HCT116 (cell line): ENCODE data around the gene EOLA2. TPM values are rescaled to one million over a fixed set of nuclear protein-coding genes. Genes with fewer than 3 reads are reported as not detected.
"Not testable (repeated sequence)": the region's sequence is repeated elsewhere in the genome, so short reads cannot be mapped to it uniquely, and the experiment has no call there.

ENCODE experiments used
- ATAC-seq: fragments of 200-7000 bp; cut with Tn5 transposase; 2 replicates; pipeline ENCODE4 v1.9.1; 2020; ENCODE audit warnings: mild to moderate bottlenecking, moderate library complexity
- BruUV-seq: library from RNA; stranded (reverse); fragments of 400-500 nt; replicated peaks from 2 replicates; lab custom pipeline; 2021; lab: Mats Ljungman, UMichigan
- CTCF ChIA-PET: fragments of 300-600 bp; sonication (Branson Sonifier 250); formaldehyde crosslinking; loops from one replicate; lab custom pipeline; 2021; ENCODE audit warnings: antibody characterized with exemption; lab: Charles Lee
- POLR2A ChIA-PET: fragments of 300-600, 350-600 bp; sonication (Branson Sonifier 250); formaldehyde crosslinking; loops from one replicate; lab custom pipeline; 2021; ENCODE audit warnings: antibody characterized with exemption; lab: Charles Lee
- RAD21 ChIA-PET, 2 experiments: fragments of 300-600 bp; sonication (Branson Sonifier 250); formaldehyde crosslinking; loops; one replicate each; lab custom pipeline; 2023; ENCODE audit warnings: low total read pairs in 2 of 2; ENCODE audit not compliant: uncharacterized antibody in 2 of 2, unreplicated experiment in 2 of 2, low non-redundant PET in 1 of 2; lab: Charles Lee
- DNase-seq: peaks from one replicate; pipeline ENCODE4 v3.0.0-alpha.2; 2010; ENCODE audit warnings: low read depth, low spot score
- H2AFZ ChIP-seq: fragments of 200-600 bp; shearing (Covaris generic), sonication (generic); 2 replicates; pipeline ENCODE4 v1.6.1; 2017; ENCODE audit warnings: low read depth, mixed run types, mixed read lengths, antibody characterized with exemption, low read length; ENCODE audit not compliant: poor library complexity, severe bottlenecking
- H3K27ac ChIP-seq: 2 replicates; pipeline ENCODE4 v1.5.1; 2012; ENCODE audit warnings: low read depth, low read length
- H3K27me3 ChIP-seq: fragments of 200-600 bp; sonication (generic); 2 replicates; pipeline ENCODE4 v1.6.1; 2016; ENCODE audit warnings: mixed run types, low read length, mixed read lengths; ENCODE audit not compliant: insufficient read depth
- H3K36me3 ChIP-seq, 2 experiments: fragments of 200-500 bp in 1 of 2; fragments of 200-600 bp in 1 of 2; sonication (Bioruptor generic) in 1 of 2; sonication (generic) in 1 of 2; 2 replicates each; pipeline versions ENCODE4 v1.5.1 to v1.6.1; 2014 to 2016; ENCODE audit warnings: low read length in 2 of 2, inconsistent platforms in 1 of 2, mixed read lengths in 1 of 2, mixed run types in 1 of 2; ENCODE audit not compliant: insufficient read depth in 2 of 2, control insufficient read depth in 1 of 2
- H3K4me1 ChIP-seq, 2 experiments: fragments of 200-600 bp in 1 of 2; sonication (generic) in 1 of 2; 2 replicates each; pipeline versions ENCODE4 v1.5.1 to v1.6.1; 2012 to 2017; ENCODE audit warnings: low read length in 2 of 2, inconsistent platforms in 1 of 2, mild to moderate bottlenecking in 1 of 2, mixed read lengths in 1 of 2, mixed run types in 1 of 2, moderate library complexity in 1 of 2; ENCODE audit not compliant: insufficient read depth in 2 of 2, control insufficient read depth in 1 of 2
- H3K4me2 ChIP-seq: fragments of 200-600 bp; sonication (generic); 2 replicates; pipeline ENCODE4 v1.6.1; 2017; ENCODE audit warnings: mixed run types, low read length, mixed read lengths
- H3K4me3 ChIP-seq, 2 experiments: fragments of 200-600 bp in 1 of 2; sonication (generic) in 1 of 2; replicated peaks in 1 of 2; 2 replicates each; pipeline ENCODE4 v1.5.1; 2011 to 2016; ENCODE audit warnings: low read length in 2 of 2, control low read depth in 1 of 2, low read depth in 1 of 2, mild to moderate bottlenecking in 1 of 2, mixed read lengths in 1 of 2, mixed run types in 1 of 2
- H3K79me2 ChIP-seq: fragments of 200-600 bp; sonication (generic); 2 replicates; pipeline ENCODE4 v1.6.1; 2017; ENCODE audit warnings: mild to moderate bottlenecking, mixed run types, low read length, moderate library complexity, mixed read lengths; ENCODE audit not compliant: insufficient read depth
- H3K9ac ChIP-seq: fragments of 200-600 bp; sonication (generic); 2 replicates; pipeline ENCODE4 v1.6.1; 2016; ENCODE audit warnings: low read length, mixed read lengths
- H3K9me2 ChIP-seq: fragments of 200-600 bp; sonication (generic), shearing (Covaris generic); 2 replicates; pipeline ENCODE4 v1.6.1; 2017; ENCODE audit warnings: mixed run types, mild to moderate bottlenecking, moderate library complexity; ENCODE audit not compliant: insufficient read depth
- H3K9me3 ChIP-seq, 2 experiments: fragments of 200-500 bp in 1 of 2; fragments of 200-600 bp in 1 of 2; sonication (Bioruptor generic) in 1 of 2; sonication (generic) in 1 of 2; 2 replicates each; pipeline ENCODE4 v1.6.1; 2014 to 2017; ENCODE audit warnings: low read length in 2 of 2, mixed read lengths in 2 of 2, inconsistent platforms in 1 of 2, low read depth in 1 of 2, mild to moderate bottlenecking in 1 of 2, mixed run types in 1 of 2, moderate library complexity in 1 of 2; ENCODE audit not compliant: control insufficient read depth in 1 of 2, insufficient read depth in 1 of 2
- H4K20me1 ChIP-seq: fragments of 200-600 bp; sonication (generic), shearing (Covaris generic); 2 replicates; pipeline ENCODE4 v1.6.1; 2017; ENCODE audit warnings: mixed run types, mild to moderate bottlenecking, moderate library complexity; ENCODE audit not compliant: insufficient read depth
- ELF1 ChIP-seq: IDR thresholded peaks from 2 replicates; pipeline ENCODE4 v1.6.1; 2012; ENCODE audit warnings: low read depth, borderline replicate concordance
- MAX ChIP-seq: IDR thresholded peaks from 2 replicates; pipeline ENCODE4 v1.6.1; 2012
- ZFX ChIP-seq: fragments of 450-650 bp; IDR thresholded peaks from 2 replicates; pipeline ENCODE4 v1.6.1; 2017
- intact Hi-C: fragments of 100-400 bp; cut with micrococcal nuclease; formaldehyde crosslinking; loops from 2 replicates; pipeline ENCODE4 v1.10.0; 2022
- total RNA-seq: library from RNA; stranded (reverse); gene quantifications from one replicate; pipeline ENCODE4 v1.2.1, GENCODE V29; 2021; ENCODE audit not compliant: unreplicated experiment

EOLA2 gene
- total RNA-seq, 1 experiment from 2014 or later: 26.4 TPM

GRCh38 chrX:149948016-149948415 is 9.7 kb upstream of the EOLA2 start:
- ATAC-seq (no peak), DNase-seq (no peak)
- POLR2A ChIA-PET: interaction anchor here (0.9 kb wide), 1 partner anchor 9 kb away, joined by 3 read pairs; no protein-coding TSS in a partner anchor
- no peak overlapping the region for H3K4me3 ChIP-seq
- H3K9me3 ChIP-seq: no peaks in the 10 kb centered on the region
- no peak overlapping the region for H3K27ac ChIP-seq
- H3K9ac ChIP-seq: no peak overlapping the region
- intact Hi-C loops: no loop called here
- CTCF ChIA-PET: no interaction called here
- RAD21 ChIA-PET: no interaction called here
- H3K79me2 ChIP-seq: no peaks in the 10 kb centered on the region
- no TSS peak for BruUV-seq
- no peaks in the 10 kb centered on the region for H4K20me1 ChIP-seq
- no peak overlapping the region for H3K4me2 ChIP-seq
- H3K9me2 ChIP-seq: no peaks in the 10 kb centered on the region
- no peaks in the 10 kb centered on the region; a peak in 1 of 4 replicates for H3K36me3 ChIP-seq
- TF ChIP-seq ZFX (no peak), MAX (no peak), ELF1 (no peak)
- no peak overlapping the region for H2AFZ ChIP-seq
- H3K4me1 ChIP-seq: no peaks in the 10 kb centered on the region
- H3K27me3 ChIP-seq: no peaks in the 10 kb centered on the region

GRCh38 chrX:149946932-149947331 is 8.6 kb upstream of the EOLA2 start:
- H3K36me3 ChIP-seq, H3K9me3 ChIP-seq, DNase-seq, RAD21 ChIA-PET, H3K4me3 ChIP-seq, intact Hi-C loops, H2AFZ ChIP-seq, POLR2A ChIA-PET, H4K20me1 ChIP-seq, H3K27me3 ChIP-seq, H3K4me2 ChIP-seq, ATAC-seq, H3K9ac ChIP-seq, H3K79me2 ChIP-seq, CTCF ChIA-PET, H3K27ac ChIP-seq, BruUV-seq, H3K4me1 ChIP-seq, H3K9me2 ChIP-seq: not testable (repeated sequence)

GRCh38 chrX:149945820-149946219 is 7.5 kb upstream of the EOLA2 start:
- ATAC-seq, intact Hi-C loops: not testable (repeated sequence)

GRCh38 chrX:149945087-149945670 is 6.9 kb upstream of the EOLA2 start:
- H3K9me2 ChIP-seq, CTCF ChIA-PET, H3K4me2 ChIP-seq, RAD21 ChIA-PET, H3K79me2 ChIP-seq, H3K27me3 ChIP-seq, H3K27ac ChIP-seq, H3K4me3 ChIP-seq, H3K9ac ChIP-seq, intact Hi-C loops, H3K4me1 ChIP-seq, H2AFZ ChIP-seq, H3K9me3 ChIP-seq, DNase-seq, BruUV-seq, H3K36me3 ChIP-seq, ATAC-seq, POLR2A ChIA-PET, H4K20me1 ChIP-seq: not testable (repeated sequence)

More at GRCh38 chrX:149945820-149946219, 7.5 kb upstream of the EOLA2 start:
- H3K27ac ChIP-seq, H3K79me2 ChIP-seq, H4K20me1 ChIP-seq, H3K4me2 ChIP-seq, RAD21 ChIA-PET, H3K9me3 ChIP-seq, H3K27me3 ChIP-seq, H3K4me1 ChIP-seq, H3K36me3 ChIP-seq, BruUV-seq, POLR2A ChIA-PET, DNase-seq, H3K9me2 ChIP-seq, H3K9ac ChIP-seq, CTCF ChIA-PET, H3K4me3 ChIP-seq, H2AFZ ChIP-seq: not testable (repeated sequence)
